HEK293 (cell line): ENCODE data around the gene ZBTB25.
A peak's percentile ranks its signal among the peaks of the same experiment; 100 is the strongest.

Source experiments
- GFI1B ChIP-seq: fragments of 450-650 bp; formaldehyde crosslinking; IDR thresholded peaks from 2 replicates; pipeline ENCODE4 v1.5.1; 2016; ENCODE audit warnings: missing biosample characterization, missing genetic modification characterization
- KLF16 ChIP-seq: fragments of 450-650 bp; formaldehyde crosslinking; IDR thresholded peaks from 2 replicates; pipeline ENCODE4 v1.5.1; 2017; ENCODE audit warnings: missing biosample characterization, missing genetic modification characterization
- KLF8 ChIP-seq: fragments of 450-650 bp; formaldehyde crosslinking; IDR thresholded peaks from 2 replicates; pipeline ENCODE4 v1.5.1; 2016; ENCODE audit warnings: missing biosample characterization, missing genetic modification characterization
- PRDM1 ChIP-seq: fragments of 450-650 bp; formaldehyde crosslinking; IDR thresholded peaks from 2 replicates; pipeline ENCODE4; 2016; ENCODE audit warnings: missing biosample characterization, missing genetic modification characterization
- SETDB1 ChIP-seq: IDR thresholded peaks from one replicate; pipeline ENCODE4 v1.6.1; 2017; ENCODE audit warnings: mild to moderate bottlenecking, low read length, moderate library complexity, mixed read lengths; ENCODE audit not compliant: insufficient read length
- ZBTB48 ChIP-seq: fragments of 450-650 bp; formaldehyde crosslinking; IDR thresholded peaks from 2 replicates; pipeline ENCODE4 v1.5.1; 2016; ENCODE audit warnings: missing biosample characterization, missing genetic modification characterization
- ZBTB7A ChIP-seq: fragments of 450-650 bp; formaldehyde crosslinking; IDR thresholded peaks from 2 replicates; pipeline ENCODE4 v1.5.1; 2016; ENCODE audit warnings: low read depth, missing biosample characterization, missing genetic modification characterization
- ZFP37 ChIP-seq: fragments of 450-650 bp; formaldehyde crosslinking; IDR thresholded peaks from 2 replicates; pipeline ENCODE4 v1.5.1; 2016; ENCODE audit warnings: missing biosample characterization, missing genetic modification characterization
- ZNF146 ChIP-seq: fragments of 450-650 bp; formaldehyde crosslinking; IDR thresholded peaks from 2 replicates; pipeline ENCODE4 v1.5.1; 2016; ENCODE audit warnings: missing biosample characterization, missing genetic modification characterization
- ZNF157 ChIP-seq: fragments of 450-650 bp; formaldehyde crosslinking; IDR thresholded peaks from 2 replicates; pipeline ENCODE4 v1.5.1; 2016; ENCODE audit warnings: missing biosample characterization, missing genetic modification characterization
- ZNF174 ChIP-seq: fragments of 450-650 bp; formaldehyde crosslinking; IDR thresholded peaks from 2 replicates; pipeline ENCODE4 v1.5.0; 2017; ENCODE audit warnings: missing biosample characterization, mild to moderate bottlenecking, missing genetic modification characterization
- ZNF175 ChIP-seq: fragments of 450-650 bp; formaldehyde crosslinking; IDR thresholded peaks from 2 replicates; pipeline ENCODE4 v1.5.1; 2016; ENCODE audit warnings: missing biosample characterization, missing genetic modification characterization
- ZNF184 ChIP-seq: fragments of 450-650 bp; IDR thresholded peaks from 2 replicates; pipeline ENCODE4 v1.5.1; 2018; ENCODE audit warnings: missing biosample characterization, mild to moderate bottlenecking, missing genetic modification characterization
- ZNF2 ChIP-seq: fragments of 450-650 bp; formaldehyde crosslinking; IDR thresholded peaks from 2 replicates; pipeline ENCODE4 v1.5.1; 2016; ENCODE audit warnings: missing biosample characterization, missing genetic modification characterization
- ZNF24 ChIP-seq: fragments of 450-650 bp; formaldehyde crosslinking; IDR thresholded peaks from 2 replicates; pipeline ENCODE4 v1.5.1; 2016; ENCODE audit warnings: missing biosample characterization, missing genetic modification characterization
- ZNF266 ChIP-seq: fragments of 450-650 bp; formaldehyde crosslinking; IDR thresholded peaks from 2 replicates; pipeline ENCODE4 v1.5.1; 2016; ENCODE audit warnings: missing biosample characterization, missing genetic modification characterization, low read depth
- ZNF394 ChIP-seq: fragments of 450-650 bp; formaldehyde crosslinking; IDR thresholded peaks from 2 replicates; pipeline ENCODE4 v1.5.1; 2016; ENCODE audit warnings: missing biosample characterization, missing genetic modification characterization, mild to moderate bottlenecking, moderate library complexity, borderline replicate concordance
- ZNF423 ChIP-seq: fragments of 450-650 bp; formaldehyde crosslinking; IDR thresholded peaks from 2 replicates; pipeline ENCODE4 v1.5.1; 2016; ENCODE audit warnings: missing biosample characterization, missing genetic modification characterization
- ZNF514 ChIP-seq: fragments of 450-650 bp; formaldehyde crosslinking; IDR thresholded peaks from 2 replicates; pipeline ENCODE4 v1.5.1; 2016; ENCODE audit warnings: missing biosample characterization, missing genetic modification characterization
- ZNF529 ChIP-seq: fragments of 450-650 bp; formaldehyde crosslinking; IDR thresholded peaks from 2 replicates; pipeline ENCODE4 v1.5.1; 2017; ENCODE audit warnings: missing genetic modification characterization, missing biosample characterization; ENCODE audit not compliant: insufficient replicate concordance
- ZNF558 ChIP-seq: fragments of 450-650 bp; formaldehyde crosslinking; IDR thresholded peaks from 2 replicates; pipeline ENCODE4 v1.5.1; 2016; ENCODE audit warnings: missing biosample characterization, missing genetic modification characterization
- ZNF571 ChIP-seq: fragments of 450-650 bp; formaldehyde crosslinking; IDR thresholded peaks from 2 replicates; pipeline ENCODE4 v1.5.0; 2017; ENCODE audit warnings: missing biosample characterization, missing genetic modification characterization
- ZNF677 ChIP-seq: fragments of 450-650 bp; IDR thresholded peaks from 2 replicates; pipeline ENCODE4 v1.5.0; 2018; ENCODE audit warnings: missing biosample characterization, mild to moderate bottlenecking, missing genetic modification characterization, moderate library complexity
- ZNF76 ChIP-seq: fragments of 450-650 bp; formaldehyde crosslinking; IDR thresholded peaks from 2 replicates; pipeline ENCODE4; 2016; ENCODE audit warnings: low read depth, missing biosample characterization, missing genetic modification characterization, borderline replicate concordance
- ZNF791 ChIP-seq: fragments of 450-650 bp; formaldehyde crosslinking; IDR thresholded peaks from 2 replicates; pipeline ENCODE4 v1.5.1; 2016; ENCODE audit warnings: missing biosample characterization, missing genetic modification characterization
- ZNF843 ChIP-seq: fragments of 450-650 bp; formaldehyde crosslinking; IDR thresholded peaks from 2 replicates; pipeline ENCODE4 v1.5.1; 2016; ENCODE audit warnings: missing biosample characterization, missing genetic modification characterization
- ZXDB ChIP-seq: fragments of 450-650 bp; formaldehyde crosslinking; IDR thresholded peaks from 2 replicates; pipeline ENCODE4 v1.5.1; 2016; ENCODE audit warnings: missing biosample characterization, missing genetic modification characterization
- TF ChIP-seq, protein P1 (sequence below): fragments of 450-650 bp; formaldehyde crosslinking; IDR thresholded peaks from 2 replicates; pipeline ENCODE4 v1.5.1; 2017; ENCODE audit warnings: missing biosample characterization, missing genetic modification characterization
- TF ChIP-seq, protein P2 (sequence below): fragments of 450-650 bp; formaldehyde crosslinking; IDR thresholded peaks from 2 replicates; pipeline ENCODE4 v1.5.1; 2017; ENCODE audit warnings: missing biosample characterization, missing genetic modification characterization
- TF ChIP-seq, protein P3 (sequence below): fragments of 450-650 bp; formaldehyde crosslinking; IDR thresholded peaks from 2 replicates; pipeline ENCODE4 v1.5.1; 2017; ENCODE audit warnings: missing biosample characterization, missing genetic modification characterization
- TF ChIP-seq, protein P4 (sequence below): fragments of 450-650 bp; formaldehyde crosslinking; IDR thresholded peaks from 2 replicates; pipeline ENCODE4 v1.5.1; 2017; ENCODE audit warnings: missing biosample characterization, mild to moderate bottlenecking, missing genetic modification characterization, moderate library complexity
- TF ChIP-seq, protein P5 (sequence below): fragments of 450-650 bp; formaldehyde crosslinking; IDR thresholded peaks from 2 replicates; pipeline ENCODE4 v1.5.1; 2016; ENCODE audit warnings: missing biosample characterization, missing genetic modification characterization
- TF ChIP-seq, protein P6 (sequence below): fragments of 450-650 bp; formaldehyde crosslinking; IDR thresholded peaks from 2 replicates; pipeline ENCODE4 v1.5.1; 2016; ENCODE audit warnings: missing biosample characterization, missing genetic modification characterization

The ZBTB25 gene

DNA sequence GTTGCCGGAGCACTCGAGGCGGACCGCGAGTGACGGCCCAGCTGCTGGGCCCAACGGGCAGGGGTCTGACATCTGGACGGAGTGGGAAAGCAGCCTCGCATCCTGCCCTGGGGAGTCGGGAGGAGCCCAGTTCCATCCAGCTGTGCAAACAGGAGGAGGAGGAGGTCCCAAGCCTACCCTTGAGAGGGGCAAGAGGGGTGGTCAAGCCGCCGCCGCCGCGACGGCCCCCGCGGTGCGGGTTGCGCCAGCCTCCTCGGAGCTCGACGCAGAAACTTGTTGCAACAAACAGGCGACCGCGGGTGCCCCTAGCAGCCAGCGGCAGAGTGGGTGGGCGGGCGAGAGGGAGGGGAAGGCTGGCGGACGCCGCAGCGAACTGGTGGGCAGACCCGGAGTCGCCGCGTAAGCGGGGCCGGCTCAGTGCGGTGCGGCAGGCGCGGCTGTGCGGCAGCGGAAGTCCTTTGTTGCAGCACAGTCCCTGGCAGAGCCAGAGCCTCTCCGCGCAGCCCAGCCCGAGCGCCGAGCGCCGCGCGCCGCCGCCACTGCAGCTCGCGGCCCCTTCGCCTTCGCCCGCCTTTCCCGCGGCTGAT lies 765 bp upstream of the ZBTB25 start, which contains the start of gene ZBTB1 (continued):
- TF ChIP-seq ZFP37 (tag by site-specific recombination): 0 out of 2 replicates have a peak, but pooled peaks have one; percentile 77
- TF ChIP-seq ZNF175 (tag by site-specific recombination): no peak
- no peak for TF ChIP-seq ZNF529 (tag by site-specific recombination)
- TF ChIP-seq ZNF266 (tag by site-specific recombination): no peak
- TF ChIP-seq GFI1B (tag by site-specific recombination): no peak
- TF ChIP-seq ZNF157 (tag by site-specific recombination): no peak
- no peak for TF ChIP-seq ZNF174
- peak; percentile 55; the same call in 1 of the 2 replicates for TF ChIP-seq ZNF394 (tag by site-specific recombination)
- no peak for TF ChIP-seq PRDM1
- TF ChIP-seq, protein P1, sequence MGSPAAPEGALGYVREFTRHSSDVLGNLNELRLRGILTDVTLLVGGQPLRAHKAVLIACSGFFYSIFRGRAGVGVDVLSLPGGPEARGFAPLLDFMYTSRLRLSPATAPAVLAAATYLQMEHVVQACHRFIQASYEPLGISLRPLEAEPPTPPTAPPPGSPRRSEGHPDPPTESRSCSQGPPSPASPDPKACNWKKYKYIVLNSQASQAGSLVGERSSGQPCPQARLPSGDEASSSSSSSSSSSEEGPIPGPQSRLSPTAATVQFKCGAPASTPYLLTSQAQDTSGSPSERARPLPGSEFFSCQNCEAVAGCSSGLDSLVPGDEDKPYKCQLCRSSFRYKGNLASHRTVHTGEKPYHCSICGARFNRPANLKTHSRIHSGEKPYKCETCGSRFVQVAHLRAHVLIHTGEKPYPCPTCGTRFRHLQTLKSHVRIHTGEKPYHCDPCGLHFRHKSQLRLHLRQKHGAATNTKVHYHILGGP (tag by site-specific recombination): no peak
- TF ChIP-seq ZNF184: no peak
- TF ChIP-seq KLF16 (tag by site-specific recombination): no peak; the same call in 1 of the 2 replicates
- TF ChIP-seq ZNF791 (tag by site-specific recombination): no peak
- TF ChIP-seq ZNF2 (tag by site-specific recombination): no peak
- TF ChIP-seq ZBTB48: no peak
- TF ChIP-seq ZBTB7A (tag by site-specific recombination): no peak; the same call in none of the 2 replicates
- no peak for TF ChIP-seq ZNF677 (tag by site-specific recombination)
- TF ChIP-seq SETDB1: no peak
- TF ChIP-seq, protein P2, sequence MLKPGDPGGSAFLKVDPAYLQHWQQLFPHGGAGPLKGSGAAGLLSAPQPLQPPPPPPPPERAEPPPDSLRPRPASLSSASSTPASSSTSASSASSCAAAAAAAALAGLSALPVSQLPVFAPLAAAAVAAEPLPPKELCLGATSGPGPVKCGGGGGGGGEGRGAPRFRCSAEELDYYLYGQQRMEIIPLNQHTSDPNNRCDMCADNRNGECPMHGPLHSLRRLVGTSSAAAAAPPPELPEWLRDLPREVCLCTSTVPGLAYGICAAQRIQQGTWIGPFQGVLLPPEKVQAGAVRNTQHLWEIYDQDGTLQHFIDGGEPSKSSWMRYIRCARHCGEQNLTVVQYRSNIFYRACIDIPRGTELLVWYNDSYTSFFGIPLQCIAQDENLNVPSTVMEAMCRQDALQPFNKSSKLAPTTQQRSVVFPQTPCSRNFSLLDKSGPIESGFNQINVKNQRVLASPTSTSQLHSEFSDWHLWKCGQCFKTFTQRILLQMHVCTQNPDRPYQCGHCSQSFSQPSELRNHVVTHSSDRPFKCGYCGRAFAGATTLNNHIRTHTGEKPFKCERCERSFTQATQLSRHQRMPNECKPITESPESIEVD (tag by site-specific recombination): no peak
- no peak for TF ChIP-seq ZNF514 (tag by site-specific recombination)
- peak; percentile 75; the same call in 1 of the 2 replicates for TF ChIP-seq KLF8 (tag by site-specific recombination)
- TF ChIP-seq, protein P3, sequence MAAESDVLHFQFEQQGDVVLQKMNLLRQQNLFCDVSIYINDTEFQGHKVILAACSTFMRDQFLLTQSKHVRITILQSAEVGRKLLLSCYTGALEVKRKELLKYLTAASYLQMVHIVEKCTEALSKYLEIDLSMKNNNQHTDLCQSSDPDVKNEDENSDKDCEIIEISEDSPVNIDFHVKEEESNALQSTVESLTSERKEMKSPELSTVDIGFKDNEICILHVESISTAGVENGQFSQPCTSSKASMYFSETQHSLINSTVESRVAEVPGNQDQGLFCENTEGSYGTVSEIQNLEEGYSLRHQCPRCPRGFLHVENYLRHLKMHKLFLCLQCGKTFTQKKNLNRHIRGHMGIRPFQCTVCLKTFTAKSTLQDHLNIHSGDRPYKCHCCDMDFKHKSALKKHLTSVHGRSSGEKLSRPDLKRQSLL (tag by site-specific recombination): no peak
- 0 out of 2 replicates have a peak, but pooled peaks have one; percentile 6 for TF ChIP-seq ZNF76
- TF ChIP-seq ZNF423 (tag by site-specific recombination): peak; percentile 56; the same call in 1 of the 2 replicates
- TF ChIP-seq, protein P4, sequence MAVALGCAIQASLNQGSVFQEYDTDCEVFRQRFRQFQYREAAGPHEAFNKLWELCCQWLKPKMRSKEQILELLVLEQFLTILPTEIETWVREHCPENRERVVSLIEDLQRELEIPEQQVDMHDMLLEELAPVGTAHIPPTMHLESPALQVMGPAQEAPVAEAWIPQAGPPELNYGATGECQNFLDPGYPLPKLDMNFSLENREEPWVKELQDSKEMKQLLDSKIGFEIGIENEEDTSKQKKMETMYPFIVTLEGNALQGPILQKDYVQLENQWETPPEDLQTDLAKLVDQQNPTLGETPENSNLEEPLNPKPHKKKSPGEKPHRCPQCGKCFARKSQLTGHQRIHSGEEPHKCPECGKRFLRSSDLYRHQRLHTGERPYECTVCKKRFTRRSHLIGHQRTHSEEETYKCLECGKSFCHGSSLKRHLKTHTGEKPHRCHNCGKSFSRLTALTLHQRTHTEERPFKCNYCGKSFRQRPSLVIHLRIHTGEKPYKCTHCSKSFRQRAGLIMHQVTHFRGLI (tag by site-specific recombination): no peak
- peak; percentile 88 for TF ChIP-seq ZXDB
- TF ChIP-seq ZNF843: peak; percentile 70; the same call in 1 of the 2 replicates
- no peak for TF ChIP-seq ZNF571 (tag by site-specific recombination)
- no peak for TF ChIP-seq ZNF558 (tag by site-specific recombination)
- TF ChIP-seq, protein P5, sequence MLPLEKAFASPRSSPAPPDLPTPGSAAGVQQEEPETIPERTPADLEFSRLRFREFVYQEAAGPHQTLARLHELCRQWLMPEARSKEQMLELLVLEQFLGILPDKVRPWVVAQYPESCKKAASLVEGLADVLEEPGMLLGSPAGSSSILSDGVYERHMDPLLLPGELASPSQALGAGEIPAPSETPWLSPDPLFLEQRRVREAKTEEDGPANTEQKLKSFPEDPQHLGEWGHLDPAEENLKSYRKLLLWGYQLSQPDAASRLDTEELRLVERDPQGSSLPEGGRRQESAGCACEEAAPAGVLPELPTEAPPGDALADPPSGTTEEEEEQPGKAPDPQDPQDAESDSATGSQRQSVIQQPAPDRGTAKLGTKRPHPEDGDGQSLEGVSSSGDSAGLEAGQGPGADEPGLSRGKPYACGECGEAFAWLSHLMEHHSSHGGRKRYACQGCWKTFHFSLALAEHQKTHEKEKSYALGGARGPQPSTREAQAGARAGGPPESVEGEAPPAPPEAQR: no peak
- TF ChIP-seq, protein P6, sequence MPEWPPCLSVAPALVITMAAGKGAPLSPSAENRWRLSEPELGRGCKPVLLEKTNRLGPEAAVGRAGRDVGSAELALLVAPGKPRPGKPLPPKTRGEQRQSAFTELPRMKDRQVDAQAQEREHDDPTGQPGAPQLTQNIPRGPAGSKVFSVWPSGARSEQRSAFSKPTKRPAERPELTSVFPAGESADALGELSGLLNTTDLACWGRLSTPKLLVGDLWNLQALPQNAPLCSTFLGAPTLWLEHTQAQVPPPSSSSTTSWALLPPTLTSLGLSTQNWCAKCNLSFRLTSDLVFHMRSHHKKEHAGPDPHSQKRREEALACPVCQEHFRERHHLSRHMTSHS (tag by site-specific recombination): no peak
- TF ChIP-seq ZNF24 (tag by site-specific recombination): no peak
- 0 out of 2 replicates have a peak, but pooled peaks have one; percentile 1 for TF ChIP-seq ZNF146 (tag by site-specific recombination)
